ENCODE results near the gene LAMP1.

DNA sequence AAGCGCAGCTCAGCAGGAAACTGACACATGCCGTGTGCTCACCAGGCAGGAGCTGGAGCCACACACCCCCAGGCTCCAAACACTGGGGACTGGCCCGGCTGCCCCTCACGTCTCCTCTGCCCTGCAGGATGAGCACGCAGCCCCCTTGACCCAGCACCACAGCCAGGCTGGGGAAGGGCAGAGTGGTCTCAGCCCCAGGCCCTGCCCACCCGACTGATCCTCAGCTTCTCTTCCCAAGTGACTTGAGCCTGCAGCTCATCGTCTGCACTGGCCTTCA is 46.6 kb downstream of the LAMP1 start:
- no peak for TF ChIP-seq ZNF8 (CRISPR knock-in tag; IDR thresholded peaks at IDR 0.05)
- TF ChIP-seq OSR1 (CRISPR knock-in tag; IDR thresholded peaks at IDR 0.05), result no peak
- TF ChIP-seq CREB5 (CRISPR knock-in tag; IDR thresholded peaks at IDR 0.05; ENCODE audit: low read depth), result no peak

All from SK-N-SH treated with all-trans-retinoic acid at 6 μM for 48 hours (cell line).